GM12801 (cell line): ENCODE results near the gene RTKN.

ENCODE experiments used
- CTCF ChIP-seq: IDR thresholded peaks from one replicate; pipeline ENCODE4 v1.5.1; 2011; ENCODE audit warnings: control low read depth; ENCODE audit not compliant: insufficient read length; ENCODE audit errors: extremely low read depth

The RTKN gene

GRCh38 chr2:74462786-74463105, 21.0 kb upstream of the RTKN start:
- no peak for TF ChIP-seq CTCF

- TF ChIP-seq CTCF, result no peak
Observed at GRCh38 chr2:74462054-74462785, 20.5 kb upstream of the RTKN start.

GRCh38 chr2:74461187-74462053, 19.7 kb upstream of the RTKN start:
- no peak for TF ChIP-seq CTCF

- no peak for TF ChIP-seq CTCF
Observed at GRCh38 chr2:74458938-74459363, 17.2 kb upstream of the RTKN start.

GRCh38 chr2:74458132-74458937, 16.6 kb upstream of the RTKN start, which contains the start of gene WBP1:
Gene WBP1 (plus strand): TSS chr2:74458438. CDS start chr2:74458603, 165 bp downstream.
- TF ChIP-seq CTCF, result no peak

GRCh38 chr2:74457549-74458131, 15.9 kb upstream of the RTKN start:
- TF ChIP-seq CTCF, result no peak
